HG03097 (cell line): ENCODE results near the gene SPSB2.
A peak's percentile ranks its signal among the peaks of the same experiment; 100 is the strongest.

Source experiments
- ATAC-seq: cut with Tn5 transposase; IDR thresholded peaks from one replicate; pipeline ENCODE4 v1.9.1; 2021; ENCODE audit not compliant: unreplicated experiment, low FRiP score

The SPSB2 gene

GRCh38 chr12:6853626-6854025 lies 19.5 kb downstream of the SPSB2 start:
- ATAC-seq: no peak

- no peak for ATAC-seq
These were observed 20.3 kb downstream of the SPSB2 start for GRCh38 chr12:6852651-6853354.

GRCh38 chr12:6851921-6852650 lies 21.0 kb downstream of the SPSB2 start, which contains the start of gene USP5:
USP5 (plus strand) TSS chr12:6852150; CDS start chr12:6852180, 30 bp downstream.
- ATAC-seq: peak; percentile 84

- ATAC-seq: peak; percentile 46
These were observed 21.8 kb downstream of the SPSB2 start, which contains the start of gene CDCA3 for GRCh38 chr12:6851153-6851920. CDCA3 (minus strand) TSS chr12:6851286; CDS start chr12:6850952, 334 bp downstream.

- no peak for ATAC-seq
These were observed 22.3 kb downstream of the SPSB2 start for GRCh38 chr12:6850796-6851152.

GRCh38 chr12:6849976-6850560 lies 23.0 kb downstream of the SPSB2 start:
- no peak for ATAC-seq

GRCh38 chr12:6849427-6849826 lies 23.7 kb downstream of the SPSB2 start:
- ATAC-seq: no peak

GRCh38 chr12:6847676-6848075 lies 25.4 kb downstream of the SPSB2 start:
- ATAC-seq: no peak

- ATAC-seq: no peak
These were observed 26.7 kb downstream of the SPSB2 start for GRCh38 chr12:6846316-6846869.

- no peak for ATAC-seq
These were observed 27.7 kb downstream of the SPSB2 start for GRCh38 chr12:6845395-6845794.

GRCh38 chr12:6843118-6843902 lies 29.8 kb downstream of the SPSB2 start:
- ATAC-seq: no peak

- no peak for ATAC-seq
These were observed 31.0 kb downstream of the SPSB2 start for GRCh38 chr12:6842075-6842474.

- no peak for ATAC-seq
These were observed 32.2 kb downstream of the SPSB2 start, which contains the start of gene GNB3 for GRCh38 chr12:6840761-6841515. GNB3 (plus strand) TSS chr12:6840925; CDS start chr12:6841288, 363 bp downstream.

GRCh38 chr12:6840330-6840729 lies 32.8 kb downstream of the SPSB2 start:
- no peak for ATAC-seq

GRCh38 chr12:6839482-6840201 lies 33.5 kb downstream of the SPSB2 start:
- no peak for ATAC-seq

GRCh38 chr12:6838854-6839253 lies 34.2 kb downstream of the SPSB2 start:
- no peak for ATAC-seq

GRCh38 chr12:6837370-6838060 lies 35.6 kb downstream of the SPSB2 start:
- no peak for ATAC-seq

- ATAC-seq: no peak
These were observed 36.3 kb downstream of the SPSB2 start for GRCh38 chr12:6836851-6837250.
